ENCODE results near the gene FRA10AC1. TPM values are rescaled to one million over a fixed set of nuclear protein-coding genes. Genes with fewer than 3 reads are reported as not detected.
"Not testable (repeated sequence)": the region's sequence is repeated elsewhere in the genome, so short reads cannot be mapped to it uniquely, and the experiment has no call there.

The FRA10AC1 gene
- total RNA-seq, 2 donors from 2014 or later = 11.9 to 17.8 TPM

GRCh38 chr10:93718937-93719725 lies 16.7 kb upstream of the FRA10AC1 start:
- H3K27me3 Mint-ChIP-seq = peaks cover 24 to 34% of the 10 kb centered on the region in 2 donors
- no peak overlapping the region for H3K27ac Mint-ChIP-seq
- H3K36me3 Mint-ChIP-seq = no peaks in the 10 kb centered on the region
- no peaks in the 10 kb centered on the region for H3K4me1 Mint-ChIP-seq (ENCODE audit: low read depth in 2 of 2)
- DNase-seq (ENCODE audit: low spot score) (no peak), ATAC-seq (peak in 1 of 2 donors; percentile 20)
- no peaks in the 10 kb centered on the region for H3K9me3 Mint-ChIP-seq
- H3K4me3 Mint-ChIP-seq = no peak overlapping the region

GRCh38 chr10:93716766-93717165 lies 14.4 kb upstream of the FRA10AC1 start:
- Mint-ChIP-seq H3K4me1 (ENCODE audit: low read depth in 2 of 2) (no peaks in the 10 kb centered on the region), H3K4me3 (no peak overlapping the region), H3K9me3 (no peaks in the 10 kb centered on the region), H3K27ac (no peak overlapping the region), H3K27me3 (peaks cover 19 to 23% of the 10 kb centered on the region in 2 donors), H3K36me3 (no peaks in the 10 kb centered on the region)
- DNase-seq (ENCODE audit: low spot score) (no peak), ATAC-seq (no peak)

GRCh38 chr10:93715345-93715744 lies 13.0 kb upstream of the FRA10AC1 start:
- DNase-seq (ENCODE audit: low spot score) = no peak

GRCh38 chr10:93712593-93712992 lies 10.2 kb upstream of the FRA10AC1 start:
- Mint-ChIP-seq H3K4me1 (ENCODE audit: low read depth in 2 of 2) (no peaks in the 10 kb centered on the region), H3K27ac (no peak overlapping the region), H3K9me3 (no peaks in the 10 kb centered on the region), H3K4me3 (no peak overlapping the region), H3K27me3 (peaks cover 0 to 10% of the 10 kb centered on the region in 2 donors), H3K36me3 (no peaks in the 10 kb centered on the region)
- no peak for ATAC-seq
- no peak for DNase-seq (ENCODE audit: low spot score)

More at GRCh38 chr10:93715345-93715744, 13.0 kb upstream of the FRA10AC1 start:
- no peaks in the 10 kb centered on the region for H3K9me3 Mint-ChIP-seq
- no peaks in the 10 kb centered on the region for H3K36me3 Mint-ChIP-seq
- no peaks in the 10 kb centered on the region for H3K4me1 Mint-ChIP-seq (ENCODE audit: low read depth in 2 of 2)
- no peak for ATAC-seq
- no peak overlapping the region for H3K27ac Mint-ChIP-seq
- H3K27me3 Mint-ChIP-seq = peaks cover 15 to 16% of the 10 kb centered on the region in 2 donors
- no peak overlapping the region for H3K4me3 Mint-ChIP-seq

GRCh38 chr10:93711891-93712290 lies 9.5 kb upstream of the FRA10AC1 start:
- ATAC-seq (no peak), DNase-seq (ENCODE audit: low spot score) (no peak)
- H3K4me3 Mint-ChIP-seq = no peak overlapping the region
- H3K27me3 Mint-ChIP-seq = peaks cover 0 to 15% of the 10 kb centered on the region in 2 donors
- H3K9me3 Mint-ChIP-seq = no peaks in the 10 kb centered on the region
- no peaks in the 10 kb centered on the region for H3K36me3 Mint-ChIP-seq
- no peak overlapping the region for H3K27ac Mint-ChIP-seq
- H3K4me1 Mint-ChIP-seq (ENCODE audit: low read depth in 2 of 2) = no peaks in the 10 kb centered on the region

GRCh38 chr10:93710333-93710909 lies 8.0 kb upstream of the FRA10AC1 start:
- no peak for ATAC-seq
- H3K27ac Mint-ChIP-seq = no peak overlapping the region
- no peak overlapping the region for H3K4me3 Mint-ChIP-seq
- no peak for DNase-seq (ENCODE audit: low spot score)
- no peaks in the 10 kb centered on the region for H3K36me3 Mint-ChIP-seq
- no peaks in the 10 kb centered on the region for H3K9me3 Mint-ChIP-seq
- H3K27me3 Mint-ChIP-seq = peaks cover 0 to 16% of the 10 kb centered on the region in 2 donors
- H3K4me1 Mint-ChIP-seq (ENCODE audit: low read depth in 2 of 2) = no peaks in the 10 kb centered on the region

GRCh38 chr10:93707623-93708022 lies 5.2 kb upstream of the FRA10AC1 start:
- H3K9me3 Mint-ChIP-seq = no peaks in the 10 kb centered on the region
- no peak for DNase-seq (ENCODE audit: low spot score)
- ATAC-seq = no peak
- H3K4me3 Mint-ChIP-seq = no peak overlapping the region
- no peak overlapping the region for H3K27ac Mint-ChIP-seq
- H3K4me1 Mint-ChIP-seq (ENCODE audit: low read depth in 2 of 2) = peaks cover 0 to 4% of the 10 kb centered on the region in 2 donors
- H3K27me3 Mint-ChIP-seq = peaks cover 0 to 12% of the 10 kb centered on the region in 2 donors
- H3K36me3 Mint-ChIP-seq = no peaks in the 10 kb centered on the region

GRCh38 chr10:93704451-93704850 lies 2.1 kb upstream of the FRA10AC1 start:
- Mint-ChIP-seq H3K27ac (no peak overlapping the region), H3K36me3 (no peaks in the 10 kb centered on the region), H3K9me3 (no peaks in the 10 kb centered on the region), H3K27me3 (peaks cover 0 to 10% of the 10 kb centered on the region in 2 donors), H3K4me3 (no peak overlapping the region), H3K4me1 (ENCODE audit: low read depth in 2 of 2) (peaks cover 0 to 4% of the 10 kb centered on the region in 2 donors)
- ATAC-seq = no peak
- DNase-seq (ENCODE audit: low spot score) = no peak

- Mint-ChIP-seq H3K9me3 (no peaks in the 10 kb centered on the region), H3K27ac (no peak overlapping the region), H3K4me3 (no peak overlapping the region), H3K27me3 (peaks cover 0 to 10% of the 10 kb centered on the region in 2 donors), H3K36me3 (no peaks in the 10 kb centered on the region), H3K4me1 (ENCODE audit: low read depth in 2 of 2) (peaks cover 0 to 4% of the 10 kb centered on the region in 2 donors)
- DNase-seq (ENCODE audit: low spot score) (no peak), ATAC-seq (no peak)
Observed at GRCh38 chr10:93703841-93704240, 1.4 kb upstream of the FRA10AC1 start.

GRCh38 chr10:93703066-93703465 lies 674 bp upstream of the FRA10AC1 start:
- Mint-ChIP-seq H3K27me3 (peaks cover 0 to 10% of the 10 kb centered on the region in 2 donors), H3K27ac (no peak overlapping the region), H3K9me3 (no peaks in the 10 kb centered on the region), H3K4me3 (no peak overlapping the region), H3K36me3 (no peaks in the 10 kb centered on the region), H3K4me1 (ENCODE audit: low read depth in 2 of 2) (peaks cover 0 to 4% of the 10 kb centered on the region in 2 donors)
- ATAC-seq (no peak), DNase-seq (ENCODE audit: low spot score) (no peak)

GRCh38 chr10:93701866-93702209 lies 554 bp downstream of the FRA10AC1 start:
- DNase-seq (ENCODE audit: low spot score) (no peak), ATAC-seq (peak in 1 of 2 donors; percentile 2)
- Mint-ChIP-seq H3K4me1 (ENCODE audit: low read depth in 2 of 2) (peaks cover 4 to 7% of the 10 kb centered on the region in 2 donors), H3K27me3 (peaks cover 0 to under 1% of the 10 kb centered on the region in 2 donors), H3K4me3 (no peak overlapping the region), H3K27ac (no peak overlapping the region), H3K36me3 (peaks cover 8% of the 10 kb centered on the region), H3K9me3 (no peaks in the 10 kb centered on the region)

GRCh38 chr10:93697207-93697606 lies 5.2 kb downstream of the FRA10AC1 start:
- no peak overlapping the region for H3K4me3 Mint-ChIP-seq

GRCh38 chr10:93696582-93696981 lies 5.8 kb downstream of the FRA10AC1 start:
- not testable (repeated sequence) for H3K27me3 Mint-ChIP-seq, ATAC-seq

More at GRCh38 chr10:93697207-93697606, 5.2 kb downstream of the FRA10AC1 start:
- no peak for DNase-seq (ENCODE audit: low spot score)
- no peak for ATAC-seq
- peaks cover 2 to 7% of the 10 kb centered on the region in 2 donors for H3K4me1 Mint-ChIP-seq (ENCODE audit: low read depth in 2 of 2)
- no peaks in the 10 kb centered on the region for H3K27me3 Mint-ChIP-seq
- H3K9me3 Mint-ChIP-seq = no peaks in the 10 kb centered on the region
- peaks cover 19% of the 10 kb centered on the region for H3K36me3 Mint-ChIP-seq
- H3K27ac Mint-ChIP-seq = no peak overlapping the region

GRCh38 chr10:93695740-93696139 lies 6.7 kb downstream of the FRA10AC1 start:
- no peak overlapping the region for H3K27ac Mint-ChIP-seq

More at GRCh38 chr10:93696582-93696981, 5.8 kb downstream of the FRA10AC1 start:
- H3K4me1 Mint-ChIP-seq (ENCODE audit: low read depth in 2 of 2); H3K4me3 Mint-ChIP-seq; DNase-seq (ENCODE audit: low spot score); H3K9me3 Mint-ChIP-seq; H3K27ac Mint-ChIP-seq: not testable (repeated sequence)
- H3K36me3 Mint-ChIP-seq = peaks cover 19% of the 10 kb centered on the region

More at GRCh38 chr10:93695740-93696139, 6.7 kb downstream of the FRA10AC1 start:
- Mint-ChIP-seq H3K4me1 (ENCODE audit: low read depth in 2 of 2) (peaks cover 2 to 7% of the 10 kb centered on the region in 2 donors), H3K9me3 (no peaks in the 10 kb centered on the region), H3K27me3 (no peaks in the 10 kb centered on the region), H3K36me3 (peaks cover 19% of the 10 kb centered on the region), H3K4me3 (no peak overlapping the region)
- DNase-seq (ENCODE audit: low spot score) (no peak), ATAC-seq (no peak)
